Kidney epithelial cell (primary cell): Measurements from ENCODE around the gene CERS4. TPM values are rescaled to one million over a fixed set of nuclear protein-coding genes. Genes with fewer than 3 reads are reported as not detected.
"Not testable (repeated sequence)": the region's sequence is repeated elsewhere in the genome, so short reads cannot be mapped to it uniquely, and the experiment has no call there.

ENCODE experiments used
- DNase-seq: peaks from one replicate; pipeline ENCODE4 v3.0.0-alpha.2; 2010; ENCODE audit warnings: low read depth
- H3K27me3 ChIP-seq: 2 replicates; pipeline ENCODE4 v1.6.0; 2011; ENCODE audit warnings: low read length; ENCODE audit not compliant: control insufficient read depth, insufficient read depth
- H3K36me3 ChIP-seq: 2 replicates; pipeline ENCODE4 v1.5.1; 2011; ENCODE audit warnings: low read length; ENCODE audit not compliant: control insufficient read depth, insufficient read depth
- H3K4me3 ChIP-seq: 2 replicates; pipeline ENCODE4 v1.5.1; 2011; ENCODE audit warnings: low read depth, mild to moderate bottlenecking, control low read depth, low read length
- CTCF ChIP-seq: IDR thresholded peaks from 2 replicates; pipeline ENCODE4 v1.5.1; 2011; ENCODE audit warnings: mild to moderate bottlenecking, moderate library complexity, low read length, control low read depth, inconsistent platforms; ENCODE audit not compliant: insufficient read depth, poor library complexity, severe bottlenecking
- total RNA-seq: library from RNA; depleted of rRNA; stranded (reverse); fragments of >200 nt; gene quantifications from 2 replicates; pipeline ENCODE4 v1.2.3, GENCODE V29; 2015

Gene CERS4
- total RNA-seq, 1 donor from 2014 or later, result 49.8 TPM

GRCh38 chr19:8221161-8221560 is 12.0 kb downstream of the CERS4 start:
- no peak for DNase-seq
- Histone ChIP-seq H3K27me3 (no peaks in the 10 kb centered on the region), H3K36me3 (no peaks in the 10 kb centered on the region), H3K4me3 (no peak overlapping the region)
- no peak for TF ChIP-seq CTCF

- H3K4me3 ChIP-seq, H3K36me3 ChIP-seq, DNase-seq, H3K27me3 ChIP-seq: not testable (repeated sequence)
Measured at GRCh38 chr19:8223442-8223841, 14.3 kb downstream of the CERS4 start.

GRCh38 chr19:8224394-8225145 is 15.4 kb downstream of the CERS4 start:
- H3K4me3 ChIP-seq, result no peak overlapping the region
- no peaks in the 10 kb centered on the region for H3K27me3 ChIP-seq
- DNase-seq, result no peak
- TF ChIP-seq CTCF, result no peak
- H3K36me3 ChIP-seq, result no peaks in the 10 kb centered on the region

GRCh38 chr19:8231073-8231604 is 22.0 kb downstream of the CERS4 start:
- no peak for DNase-seq
- Histone ChIP-seq H3K27me3 (no peaks in the 10 kb centered on the region), H3K36me3 (no peaks in the 10 kb centered on the region), H3K4me3 (no peak overlapping the region)
- TF ChIP-seq CTCF, result no peak

GRCh38 chr19:8233370-8233769 is 24.2 kb downstream of the CERS4 start:
- H3K4me3 ChIP-seq, result no peak overlapping the region
- no peaks in the 10 kb centered on the region for H3K27me3 ChIP-seq
- DNase-seq, result no peak
- TF ChIP-seq CTCF, result no peak
- H3K36me3 ChIP-seq, result no peaks in the 10 kb centered on the region

- Histone ChIP-seq H3K27me3 (no peaks in the 10 kb centered on the region), H3K36me3 (no peaks in the 10 kb centered on the region), H3K4me3 (no peak overlapping the region)
- no peak for TF ChIP-seq CTCF
- DNase-seq, result no peak
Measured at GRCh38 chr19:8237026-8237425, 27.9 kb downstream of the CERS4 start.
